Epithelial cell of prostate (primary cell): Measurements from ENCODE around the gene DCUN1D2.
"Not testable (repeated sequence)": the region's sequence is repeated elsewhere in the genome, so short reads cannot be mapped to it uniquely, and the experiment has no call there.

ENCODE experiments used
- DNase-seq: peaks from one replicate; pipeline ENCODE4 v3.0.0-alpha.2; 2011; ENCODE audit warnings: low read depth, low spot score
- H3K27ac ChIP-seq: fragments of 450-650 bp; 2 replicates; pipeline ENCODE4 v1.5.1; 2017; ENCODE audit warnings: mild to moderate bottlenecking

Gene DCUN1D2

GRCh38 chr13:113469582-113469981 lies 20.9 kb downstream of the DCUN1D2 start:
- H3K27ac ChIP-seq = no peak overlapping the region
- no peak for DNase-seq

- no peak overlapping the region for H3K27ac ChIP-seq
These were observed 21.9 kb downstream of the DCUN1D2 start for GRCh38 chr13:113468472-113469201.

GRCh38 chr13:113468029-113468428 lies 22.5 kb downstream of the DCUN1D2 start:
- no peak overlapping the region for H3K27ac ChIP-seq
- DNase-seq = no peak

More at GRCh38 chr13:113468472-113469201, 21.9 kb downstream of the DCUN1D2 start:
- no peak for DNase-seq

GRCh38 chr13:113466383-113466782 lies 24.1 kb downstream of the DCUN1D2 start:
- H3K27ac ChIP-seq = no peak overlapping the region
- DNase-seq = no peak

GRCh38 chr13:113465300-113465699 lies 25.2 kb downstream of the DCUN1D2 start:
- H3K27ac ChIP-seq = no peak overlapping the region
- DNase-seq = no peak

GRCh38 chr13:113464476-113464875 lies 26.0 kb downstream of the DCUN1D2 start:
- no peak for DNase-seq
- H3K27ac ChIP-seq = no peak overlapping the region

- no peak overlapping the region for H3K27ac ChIP-seq
- no peak for DNase-seq
These were observed 29.3 kb downstream of the DCUN1D2 start for GRCh38 chr13:113461022-113461751.

- no peak overlapping the region for H3K27ac ChIP-seq
- no peak for DNase-seq
These were observed 29.9 kb downstream of the DCUN1D2 start for GRCh38 chr13:113460599-113460998.

GRCh38 chr13:113460064-113460555 lies 30.4 kb downstream of the DCUN1D2 start:
- DNase-seq = no peak

GRCh38 chr13:113458253-113459065 lies 32.1 kb downstream of the DCUN1D2 start:
- H3K27ac ChIP-seq = no peak overlapping the region

More at GRCh38 chr13:113460064-113460555, 30.4 kb downstream of the DCUN1D2 start:
- H3K27ac ChIP-seq = no peak overlapping the region

GRCh38 chr13:113457510-113457909 lies 33.0 kb downstream of the DCUN1D2 start:
- H3K27ac ChIP-seq = no peak overlapping the region
- DNase-seq = no peak

More at GRCh38 chr13:113458253-113459065, 32.1 kb downstream of the DCUN1D2 start:
- DNase-seq = no peak

- H3K27ac ChIP-seq = no peak overlapping the region
These were observed 34.3 kb downstream of the DCUN1D2 start for GRCh38 chr13:113456116-113456702.

GRCh38 chr13:113455384-113455783 lies 35.1 kb downstream of the DCUN1D2 start:
- DNase-seq = no peak
- H3K27ac ChIP-seq = no peak overlapping the region

More at GRCh38 chr13:113456116-113456702, 34.3 kb downstream of the DCUN1D2 start:
- no peak for DNase-seq

GRCh38 chr13:113454936-113455335 lies 35.6 kb downstream of the DCUN1D2 start:
- DNase-seq = no peak
- no peak overlapping the region for H3K27ac ChIP-seq

GRCh38 chr13:113452942-113453901 lies 37.3 kb downstream of the DCUN1D2 start, which contains the start of gene ADPRHL1:
TSS of gene ADPRHL1 (minus strand) at chr13:113453488. CDS start at chr13:113453437, 51 bp downstream.
- no peak within 1 kb of the TSS for H3K27ac ChIP-seq
- no peak for DNase-seq

GRCh38 chr13:113452466-113452865 lies 38.0 kb downstream of the DCUN1D2 start:
- no peak overlapping the region for H3K27ac ChIP-seq
- DNase-seq = no peak

GRCh38 chr13:113451951-113452421 lies 38.5 kb downstream of the DCUN1D2 start:
- H3K27ac ChIP-seq = no peak overlapping the region
- DNase-seq = no peak

- not testable (repeated sequence) for H3K27ac ChIP-seq, DNase-seq
These were observed 39.5 kb downstream of the DCUN1D2 start for GRCh38 chr13:113450861-113451620.
